ENCODE results near the gene ATP8A2. TPM values are rescaled to one million over a fixed set of nuclear protein-coding genes. Genes with fewer than 3 reads are reported as not detected.

The ATP8A2 gene
- total and polyA plus RNA-seq, 2 of the 8 experiments (the other 6 are each of a cell fraction or from before 2014, with no cell fraction given): 2.4 to 8.3 TPM

DNA sequence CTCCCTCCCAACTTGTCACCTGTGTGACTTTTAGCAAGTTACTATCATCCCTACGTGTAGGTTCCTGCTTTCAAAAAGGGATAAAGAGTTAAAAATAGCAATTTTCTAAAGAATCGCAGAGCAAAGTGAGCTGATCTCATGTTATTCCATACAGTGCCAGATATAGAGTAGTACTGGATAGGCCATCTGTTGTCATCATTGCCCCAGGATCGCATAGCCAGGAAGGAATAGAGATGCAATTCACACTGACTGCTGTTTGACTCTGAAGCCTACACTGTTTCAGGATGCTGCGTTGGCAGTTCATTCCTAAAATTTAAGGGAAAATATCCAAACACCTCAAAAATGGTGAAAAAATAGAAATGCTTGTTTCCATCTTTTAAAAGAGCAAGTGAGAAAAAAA lies 541.2 kb downstream of the ATP8A2 start:
- H2AK5ac ChIP-seq (ENCODE audit: low read depth, low read length): no peak overlapping the region
- CTCF ChIA-PET (ENCODE audit: partially characterized antibody): no interaction called here

More for the DNA sequence above, 541.2 kb downstream of the ATP8A2 start:
- TF ChIP-seq KDM4A (IDR thresholded peaks at IDR 0.05; ENCODE audit: low read depth, low read length, severe bottlenecking) (no peak), ZNF274 (IDR thresholded peaks at IDR 0.05; ENCODE audit: borderline replicate concordance, extremely low read depth, low read length) (no peak), PHF8 (conservative IDR thresholded peaks at IDR 0.05; ENCODE audit: low read depth, low read length) (no peak), EP300 (IDR thresholded peaks at IDR 0.05; ENCODE audit: borderline replicate concordance in 1 of 2, low read depth in 2 of 2, low read length in 2 of 2) (no peak), BCL11A (IDR thresholded peaks at IDR 0.05; ENCODE audit: low read depth in 2 of 2, low read length in 2 of 2) (no peak), SUZ12 (IDR thresholded peaks at IDR 0.05; ENCODE audit: low read length) (no peak), SP1 (IDR thresholded peaks at IDR 0.05; ENCODE audit: low read depth, low read length) (no peak), RNF2 (IDR thresholded peaks at IDR 0.05; ENCODE audit: borderline replicate concordance, low read depth, low read length, missing control alignments, poor library complexity, severe bottlenecking) (no peak)
- Histone ChIP-seq H3K4me1 (replicated peaks in 1 of 4; ENCODE audit: control insufficient read depth in 3 of 4, insufficient read depth in 4 of 4, low read length in 3 of 4) (peaks cover 3 to 33% (median 19%) of the 10 kb centered on the region in 4 experiments; a peak in 5 of 7 replicates), H4K20me1 (replicated peaks in 1 of 2; ENCODE audit: control insufficient read depth in 1 of 2, insufficient read depth in 2 of 2, low read length in 2 of 2) (no peaks in the 10 kb centered on the region), H3K4me2 (ENCODE audit: insufficient read depth in 1 of 2, low read depth in 2 of 2, low read length in 2 of 2) (no peak overlapping the region), H4K91ac (replicated peaks; ENCODE audit: insufficient read length, low read length) (no peak overlapping the region), H3K9ac (replicated peaks in 1 of 4; ENCODE audit: extremely low read depth in 1 of 4, low read depth in 3 of 4, low read length in 3 of 4) (no peak overlapping the region; a peak in 1 of 7 replicates), H3K4me3 (ENCODE audit: extremely low read depth in 1 of 4, insufficient read depth in 2 of 4, low read depth in 3 of 4, low read length in 4 of 4) (no peak overlapping the region), H3K79me1 (ENCODE audit: low read depth, low read length) (no peaks in the 10 kb centered on the region), H2BK120ac (replicated peaks; ENCODE audit: low read depth, low read length) (peak overlapping the region; percentile 47), H3K9me3 (ENCODE audit: insufficient read depth in 2 of 2, low read depth in 1 of 2, low read length in 1 of 2) (no peaks in the 10 kb centered on the region), H2AFZ (ENCODE audit: low read length) (no peak overlapping the region), H3K14ac (ENCODE audit: insufficient read length) (no peak overlapping the region), H3K23me2 (ENCODE audit: low read depth, low read length) (peaks cover 4% of the 10 kb centered on the region; the same call in 1 of the 2 replicates), H4K5ac (ENCODE audit: insufficient read length, low read depth, low read length) (no peak overlapping the region), H3K27ac (ENCODE audit: low read depth, low read length) (no peak overlapping the region), H3K36me3 (ENCODE audit: control insufficient read depth in 2 of 4, insufficient read depth in 4 of 4, low read length in 3 of 4) (no peaks in the 10 kb centered on the region), H3K27me3 (replicated peaks in 1 of 4; ENCODE audit: control insufficient read depth in 3 of 4, extremely low read depth in 1 of 4, insufficient read depth in 3 of 4, low read length in 3 of 4) (no peaks in the 10 kb centered on the region; a peak in 1 of 7 replicates), H3K23ac (ENCODE audit: insufficient read length) (no peak overlapping the region), H2BK12ac (ENCODE audit: low read depth, low read length) (no peak overlapping the region), H3K79me2 (ENCODE audit: control insufficient read depth in 1 of 2, insufficient read depth in 2 of 2, low read length in 2 of 2) (no peaks in the 10 kb centered on the region), H4K8ac (ENCODE audit: extremely low read depth, insufficient read depth, low read length) (no peak overlapping the region), H2BK5ac (ENCODE audit: low read depth, low read length) (peak overlapping the region; percentile 60; the same call in 1 of the 2 replicates), H2BK20ac (ENCODE audit: low read length) (peak overlapping the region; percentile 53; the same call in 1 of the 2 replicates), H3K4ac (replicated peaks; ENCODE audit: insufficient read length, low read depth, low read length) (no peak overlapping the region), H3K18ac (ENCODE audit: extremely low read depth, low read length) (no peak overlapping the region), H2BK15ac (ENCODE audit: low read length) (no peak overlapping the region), H3K56ac (replicated peaks; ENCODE audit: insufficient read length, low read depth, low read length) (no peak overlapping the region)
- 87% methylated on average over 4 of the region's 4 CpGs; no CpG with 5 or more reads in 1 of the 2 experiments for WGBS, 2 experiments (ENCODE audit: extremely low coverage in 1 of 2, insufficient coverage in 1 of 2, insufficient read length in 1 of 2, insufficient replicate concordance in 2 of 2, low coverage in 1 of 2, low lambda C conversion rate in 2 of 2, missing lambda C conversion rate in 1 of 2)
- DNase-seq (ENCODE audit: low read depth in 1 of 2, low spot score in 2 of 2) (no peak), FAIRE-seq (no peak)
- POLR2A ChIA-PET (ENCODE audit: partially characterized antibody): no interaction called here

Measured in H1 (cell line).